ENCODE measurements around the gene CDKL5.

GRCh38 chrX:18464499-18464898 lies 39.1 kb downstream of the CDKL5 start:
- TF ChIP-seq CTCF (conservative IDR thresholded peaks at IDR 0.05; ENCODE audit: low read length) (no peak), EZH2phosphoT487 (IDR thresholded peaks at IDR 0.05; ENCODE audit: borderline replicate concordance) (no peak)
